ENCODE measurements around the gene NPIPA2.
"Not testable (repeated sequence)": the region's sequence is repeated elsewhere in the genome, so short reads cannot be mapped to it uniquely, and the experiment has no call there.

NPIPA2 gene

DNA sequence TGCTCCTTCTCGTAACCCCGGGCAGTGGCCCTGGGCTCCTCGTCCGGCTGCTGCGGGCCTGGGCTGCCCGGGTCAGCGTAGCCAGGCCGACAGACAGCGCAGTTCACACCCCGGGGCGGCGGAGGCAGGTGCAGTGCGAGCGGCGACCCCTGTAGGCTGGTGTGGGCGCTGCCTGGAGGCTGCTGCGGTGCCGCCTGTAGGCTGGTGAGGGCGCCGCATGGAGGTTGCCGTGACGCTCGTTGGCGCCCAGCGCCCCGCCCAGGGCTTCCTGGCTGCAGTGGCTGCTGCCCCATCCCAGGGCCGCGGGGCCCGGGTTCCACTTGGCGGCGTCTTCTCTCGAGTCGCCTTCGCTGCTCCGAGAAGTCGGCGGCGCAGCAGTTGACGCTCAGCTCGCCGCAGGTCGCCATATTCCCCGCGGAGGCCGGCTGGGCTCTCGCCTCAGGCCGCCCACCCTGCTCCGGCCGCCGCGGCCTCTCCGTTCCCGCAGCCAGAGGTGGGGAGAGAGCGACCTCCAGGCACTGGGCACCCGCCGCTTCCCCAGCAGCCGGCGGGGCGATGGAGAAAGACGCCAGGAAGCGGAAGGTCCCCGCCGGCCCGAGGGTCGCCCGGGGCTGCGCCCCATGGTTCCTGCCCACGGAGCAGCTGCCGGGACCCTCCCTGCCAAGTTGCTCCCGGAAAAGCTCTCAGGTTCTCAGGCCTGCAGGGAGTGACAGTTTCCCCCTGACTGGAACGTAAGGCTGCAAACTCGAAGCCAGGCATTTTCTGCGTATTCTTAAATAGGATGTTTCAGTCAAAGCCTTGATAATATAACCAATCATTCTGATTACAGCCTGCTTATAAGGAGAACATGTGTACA lies at the start of gene NPIPA2:
Gene NPIPA2 (plus strand): TSS at position 261 of the 856 bp plus-strand sequence. CDS start 5,533 bp downstream, outside the sequence.
- not testable (repeated sequence) for DNase-seq (ENCODE audit: low read depth)

DNA sequence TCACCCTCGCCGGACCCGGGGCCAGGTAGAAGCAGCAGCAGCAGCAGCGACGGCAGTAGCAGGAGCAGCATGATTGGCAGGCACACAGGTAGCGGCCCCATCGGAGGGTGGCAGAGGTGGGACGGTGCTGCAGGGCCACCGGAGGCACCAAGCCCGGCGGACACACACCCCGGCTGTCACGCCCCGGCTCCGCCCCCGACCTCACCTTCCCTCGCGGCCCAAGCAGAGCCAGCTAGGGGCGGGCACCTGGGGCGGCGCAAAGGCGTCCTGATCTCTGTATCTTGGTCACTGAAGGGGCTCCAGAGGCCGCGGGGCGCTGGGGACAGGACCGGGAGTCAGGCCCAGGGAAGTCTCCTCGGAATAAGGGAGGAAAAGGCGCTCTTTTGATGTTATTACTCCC lies 48.2 kb upstream of the NPIPA2 start, which contains the start of gene PLA2G10:
Gene PLA2G10 (minus strand): TSS at position 180 of the 400 bp plus-strand sequence. CDS start 79 bp downstream, at position 101.
- not testable (repeated sequence) for DNase-seq (ENCODE audit: low read depth)

DNA sequence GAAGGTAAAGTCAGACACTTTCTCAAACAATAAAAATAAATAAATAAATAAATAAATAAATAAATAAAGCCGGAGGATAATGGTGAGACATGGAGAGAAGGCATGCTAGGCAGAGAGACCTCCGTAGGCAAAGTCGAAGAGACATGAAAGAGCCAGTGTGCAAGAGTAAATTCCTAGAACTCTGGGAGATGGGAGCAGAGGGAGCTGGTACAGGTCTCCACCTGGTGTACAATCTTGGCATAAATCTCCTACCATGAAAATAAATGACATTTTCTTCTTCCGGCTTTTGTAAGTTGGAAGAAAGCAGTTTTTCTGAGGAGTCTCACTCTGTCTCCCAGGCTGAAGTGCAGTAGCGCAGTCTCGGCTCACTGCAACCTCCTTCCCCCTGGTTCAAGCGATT lies 40.5 kb upstream of the NPIPA2 start:
- DNase-seq (ENCODE audit: low read depth): not testable (repeated sequence)

DNA sequence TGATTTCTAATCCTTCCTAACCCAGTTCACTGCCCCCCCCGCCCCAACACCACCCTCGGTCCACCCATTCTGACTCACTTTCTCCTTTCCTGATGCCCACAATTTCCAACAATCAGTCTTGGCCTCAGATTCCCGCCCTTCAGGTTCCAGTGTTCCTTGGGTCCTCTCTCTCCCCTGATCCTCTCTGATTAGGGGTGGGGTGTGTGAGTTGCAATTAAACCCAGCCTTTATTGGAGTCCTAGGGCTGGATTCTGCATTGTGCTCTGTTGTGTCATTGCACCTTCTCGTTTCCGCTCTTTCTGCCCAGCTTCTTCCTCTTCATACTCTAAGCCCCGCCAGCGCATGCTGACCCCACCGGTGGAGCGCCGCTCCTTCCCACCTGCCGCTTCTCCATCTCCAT lies 39.7 kb upstream of the NPIPA2 start:
- not testable (repeated sequence) for DNase-seq (ENCODE audit: low read depth)

DNA sequence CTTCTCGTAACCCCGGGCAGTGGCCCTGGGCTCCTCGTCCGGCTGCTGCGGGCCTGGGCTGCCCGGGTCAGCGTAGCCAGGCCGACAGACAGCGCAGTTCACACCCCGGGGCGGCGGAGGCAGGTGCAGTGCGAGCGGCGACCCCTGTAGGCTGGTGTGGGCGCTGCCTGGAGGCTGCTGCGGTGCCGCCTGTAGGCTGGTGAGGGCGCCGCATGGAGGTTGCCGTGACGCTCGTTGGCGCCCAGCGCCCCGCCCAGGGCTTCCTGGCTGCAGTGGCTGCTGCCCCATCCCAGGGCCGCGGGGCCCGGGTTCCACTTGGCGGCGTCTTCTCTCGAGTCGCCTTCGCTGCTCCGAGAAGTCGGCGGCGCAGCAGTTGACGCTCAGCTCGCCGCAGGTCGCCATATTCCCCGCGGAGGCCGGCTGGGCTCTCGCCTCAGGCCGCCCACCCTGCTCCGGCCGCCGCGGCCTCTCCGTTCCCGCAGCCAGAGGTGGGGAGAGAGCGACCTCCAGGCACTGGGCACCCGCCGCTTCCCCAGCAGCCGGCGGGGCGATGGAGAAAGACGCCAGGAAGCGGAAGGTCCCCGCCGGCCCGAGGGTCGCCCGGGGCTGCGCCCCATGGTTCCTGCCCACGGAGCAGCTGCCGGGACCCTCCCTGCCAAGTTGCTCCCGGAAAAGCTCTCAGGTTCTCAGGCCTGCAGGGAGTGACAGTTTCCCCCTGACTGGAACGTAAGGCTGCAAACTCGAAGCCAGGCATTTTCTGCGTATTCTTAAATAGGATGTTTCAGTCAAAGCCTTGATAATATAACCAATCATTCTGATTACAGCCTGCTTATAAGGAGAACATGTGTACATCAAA lies 38.9 kb upstream of the NPIPA2 start, which contains the start of gene NPIPA3:
Gene NPIPA3 (plus strand): TSS at position 256 of the 856 bp plus-strand sequence. CDS start 5,533 bp downstream, outside the sequence.
- not testable (repeated sequence) for DNase-seq (ENCODE audit: low read depth)

DNA sequence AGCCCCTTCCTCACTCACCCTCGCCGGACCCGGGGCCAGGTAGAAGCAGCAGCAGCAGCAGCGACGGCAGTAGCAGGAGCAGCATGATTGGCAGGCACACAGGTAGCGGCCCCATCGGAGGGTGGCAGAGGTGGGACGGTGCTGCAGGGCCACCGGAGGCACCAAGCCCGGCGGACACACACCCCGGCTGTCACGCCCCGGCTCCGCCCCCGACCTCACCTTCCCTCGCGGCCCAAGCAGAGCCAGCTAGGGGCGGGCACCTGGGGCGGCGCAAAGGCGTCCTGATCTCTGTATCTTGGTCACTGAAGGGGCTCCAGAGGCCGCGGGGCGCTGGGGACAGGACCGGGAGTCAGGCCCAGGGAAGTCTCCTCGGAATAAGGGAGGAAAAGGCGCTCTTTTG lies 9.1 kb upstream of the NPIPA2 start:
- not testable (repeated sequence) for DNase-seq (ENCODE audit: low read depth)

DNA sequence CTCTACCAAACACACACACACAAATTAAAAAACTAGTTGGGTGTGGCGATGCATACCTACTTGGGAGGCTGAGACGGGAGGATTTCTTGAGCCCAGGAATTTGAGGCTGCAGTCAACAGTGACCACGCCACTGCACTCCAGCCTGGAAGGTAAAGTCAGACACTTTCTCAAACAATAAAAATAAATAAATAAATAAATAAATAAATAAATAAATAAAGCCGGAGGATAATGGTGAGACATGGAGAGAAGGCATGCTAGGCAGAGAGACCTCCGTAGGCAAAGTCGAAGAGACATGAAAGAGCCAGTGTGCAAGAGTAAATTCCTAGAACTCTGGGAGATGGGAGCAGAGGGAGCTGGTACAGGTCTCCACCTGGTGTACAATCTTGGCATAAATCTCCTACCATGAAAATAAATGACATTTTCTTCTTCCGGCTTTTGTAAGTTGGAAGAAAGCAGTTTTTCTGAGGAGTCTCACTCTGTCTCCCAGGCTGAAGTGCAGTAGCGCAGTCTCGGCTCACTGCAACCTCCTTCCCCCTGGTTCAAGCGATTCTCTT lies 1.4 kb upstream of the NPIPA2 start:
- not testable (repeated sequence) for DNase-seq (ENCODE audit: low read depth)

DNA sequence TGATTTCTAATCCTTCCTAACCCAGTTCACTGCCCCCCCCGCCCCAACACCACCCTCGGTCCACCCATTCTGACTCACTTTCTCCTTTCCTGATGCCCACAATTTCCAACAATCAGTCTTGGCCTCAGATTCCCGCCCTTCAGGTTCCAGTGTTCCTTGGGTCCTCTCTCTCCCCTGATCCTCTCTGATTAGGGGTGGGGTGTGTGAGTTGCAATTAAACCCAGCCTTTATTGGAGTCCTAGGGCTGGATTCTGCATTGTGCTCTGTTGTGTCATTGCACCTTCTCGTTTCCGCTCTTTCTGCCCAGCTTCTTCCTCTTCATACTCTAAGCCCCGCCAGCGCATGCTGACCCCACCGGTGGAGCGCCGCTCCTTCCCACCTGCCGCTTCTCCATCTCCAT lies 539 bp upstream of the NPIPA2 start:
- DNase-seq (ENCODE audit: low read depth): not testable (repeated sequence)

DNA sequence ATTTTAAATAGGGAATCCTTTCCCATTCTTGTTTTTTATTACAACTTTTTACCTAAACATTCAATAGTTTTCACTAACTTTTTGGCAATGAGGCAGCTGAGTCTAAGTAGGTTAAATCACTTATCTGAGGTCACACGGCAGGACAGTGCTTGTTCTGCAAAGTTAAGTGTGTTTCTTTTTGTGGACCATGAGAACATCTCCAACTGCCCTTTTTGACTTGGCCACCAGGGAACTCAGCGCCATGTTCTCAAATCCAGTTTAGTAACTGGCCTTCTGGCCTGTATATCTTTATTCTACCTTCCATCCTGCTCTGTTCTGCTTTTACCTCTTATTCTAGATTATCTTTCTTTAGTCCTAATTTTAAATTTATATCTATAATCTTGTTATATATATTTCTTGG lies 31.3 kb downstream of the NPIPA2 start:
- DNase-seq (ENCODE audit: low read depth): not testable (repeated sequence)

DNA sequence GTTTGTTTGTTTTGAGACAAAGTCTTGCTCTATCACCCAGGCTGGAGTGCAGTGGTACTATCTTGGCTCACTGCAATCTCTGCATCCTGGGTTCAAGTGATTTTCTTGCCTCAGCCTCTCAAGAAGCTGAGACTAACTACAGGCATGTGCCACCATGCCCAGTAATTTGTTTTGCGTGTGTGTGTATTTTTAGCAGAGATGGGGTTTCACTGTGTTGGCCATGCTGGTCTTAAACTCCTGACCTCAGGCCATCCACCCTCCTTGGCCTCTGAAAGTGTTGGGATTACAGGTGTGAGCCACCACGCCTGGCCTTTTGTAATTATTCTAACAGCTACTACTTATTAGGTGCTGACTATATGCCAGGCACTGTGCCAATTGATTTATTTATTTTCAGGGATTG lies 33.3 kb downstream of the NPIPA2 start:
- DNase-seq (ENCODE audit: low read depth): not testable (repeated sequence)

DNA sequence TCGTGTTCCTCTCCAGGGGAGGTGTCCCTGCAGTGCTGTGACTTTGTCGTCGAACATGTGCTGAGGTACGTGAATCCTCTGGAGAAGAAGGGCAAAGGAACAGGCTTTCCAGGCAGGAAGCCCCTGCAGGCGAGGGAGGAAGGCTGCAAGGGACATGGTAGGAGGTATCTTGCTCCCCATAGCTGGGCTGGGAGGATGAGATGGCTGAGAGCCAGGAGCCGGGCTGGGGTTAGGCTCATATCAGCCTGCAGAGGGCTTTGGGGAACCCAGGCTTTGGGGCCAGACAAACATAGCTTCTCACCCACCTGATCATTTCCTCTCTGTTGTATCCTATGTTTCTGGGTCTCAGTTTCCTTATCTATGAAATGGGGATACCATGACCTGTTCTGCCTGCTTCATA lies 34.4 kb downstream of the NPIPA2 start:
- DNase-seq (ENCODE audit: low read depth): not testable (repeated sequence)

DNA sequence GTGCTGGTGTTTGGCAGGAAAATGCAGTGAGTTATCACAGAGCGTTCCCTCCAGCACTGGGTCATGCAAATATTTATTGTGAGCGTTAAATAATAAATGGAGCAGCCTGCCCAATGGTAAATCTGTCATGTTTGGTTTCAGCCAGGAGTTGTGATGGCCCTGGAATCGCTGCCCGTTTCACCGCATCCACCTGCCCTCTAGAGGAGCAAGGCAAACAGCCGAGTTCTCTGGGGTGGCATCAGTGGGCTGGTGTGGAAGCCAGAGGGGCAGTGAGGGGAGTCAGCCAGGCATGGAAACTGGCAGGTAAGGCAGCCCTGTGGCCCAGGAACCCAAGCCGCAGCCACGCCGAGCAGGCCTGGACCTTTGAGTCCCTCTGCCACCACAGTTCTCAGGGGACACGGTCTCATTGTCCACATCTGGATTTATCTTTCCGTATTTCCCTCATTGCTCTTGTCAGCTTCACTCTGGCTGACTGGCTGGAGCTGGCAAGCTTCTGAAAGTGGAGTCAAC lies 37.1 kb downstream of the NPIPA2 start:
- not testable (repeated sequence) for DNase-seq (ENCODE audit: low read depth)

DNA sequence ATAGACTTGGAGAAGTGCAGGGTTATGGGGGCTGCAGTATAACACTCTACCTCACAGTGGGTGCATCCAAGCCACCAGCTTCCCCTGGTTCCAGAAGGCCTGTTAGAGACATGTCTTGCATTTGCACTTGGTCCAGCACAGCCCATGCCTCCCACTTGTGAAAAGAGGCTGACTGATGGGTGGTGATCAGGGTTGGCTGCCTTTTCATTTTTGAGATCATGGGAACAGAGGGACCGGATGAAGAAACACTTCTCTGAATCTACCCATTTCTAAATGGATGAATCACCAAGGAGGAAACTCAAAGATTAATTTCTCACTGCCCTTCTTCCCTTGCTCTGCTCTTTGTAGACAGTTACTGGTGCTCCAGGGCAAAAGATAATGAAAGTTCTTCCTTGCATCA lies 43.8 kb downstream of the NPIPA2 start:
- not testable (repeated sequence) for DNase-seq (ENCODE audit: low read depth)

GRCh38 chr16:14789577-14789976 lies 47.2 kb downstream of the NPIPA2 start:
- not testable (repeated sequence) for DNase-seq (ENCODE audit: low read depth)

- not testable (repeated sequence) for DNase-seq (ENCODE audit: low read depth)
These were observed 48.1 kb downstream of the NPIPA2 start for GRCh38 chr16:14790320-14790956.

- not testable (repeated sequence) for DNase-seq (ENCODE audit: low read depth)
These were observed 50.6 kb downstream of the NPIPA2 start for GRCh38 chr16:14792914-14793313.

DNA sequence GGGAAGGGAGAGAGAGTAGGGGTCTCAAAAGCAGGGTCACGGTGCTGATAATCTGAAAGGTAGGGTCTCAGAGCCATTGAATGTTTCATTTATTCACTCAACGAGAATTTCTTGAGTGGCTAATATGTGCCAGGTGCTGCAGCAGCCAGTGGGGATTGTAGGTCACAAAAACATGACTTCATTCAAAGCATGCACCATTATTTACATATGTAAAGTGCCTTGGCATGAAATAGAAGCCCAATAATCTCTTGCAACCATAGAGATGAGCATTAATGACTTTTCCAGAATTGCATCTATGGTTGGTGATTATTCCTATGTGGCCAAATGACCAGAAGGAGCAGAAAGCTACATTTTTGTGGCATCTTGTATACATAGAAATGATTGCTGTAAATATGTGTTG lies 55.2 kb downstream of the NPIPA2 start:
- DNase-seq (ENCODE audit: low read depth): not testable (repeated sequence)

DNA sequence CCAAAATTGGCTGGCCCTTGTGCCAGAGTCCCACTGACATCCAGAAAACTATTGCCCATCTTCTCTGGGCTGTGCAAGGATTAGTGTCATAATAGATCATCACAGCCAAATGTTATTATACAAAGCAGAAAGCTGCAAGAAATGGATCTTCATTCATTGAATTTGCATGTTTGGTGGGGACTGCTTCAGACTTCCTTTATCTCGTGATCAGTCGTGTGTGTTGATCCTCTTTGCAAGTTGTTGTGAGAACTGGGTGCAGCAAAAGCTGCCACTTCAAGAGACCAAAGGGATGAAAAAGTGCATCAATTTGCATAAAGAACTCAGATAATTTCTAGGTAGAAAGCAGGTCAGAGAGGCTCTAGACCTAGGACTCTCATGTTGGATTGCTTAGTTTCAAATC lies 61.2 kb downstream of the NPIPA2 start:
- not testable (repeated sequence) for DNase-seq (ENCODE audit: low read depth)

- not testable (repeated sequence) for DNase-seq (ENCODE audit: low read depth)
These were observed 64.9 kb downstream of the NPIPA2 start for GRCh38 chr16:14807184-14807678.

DNA sequence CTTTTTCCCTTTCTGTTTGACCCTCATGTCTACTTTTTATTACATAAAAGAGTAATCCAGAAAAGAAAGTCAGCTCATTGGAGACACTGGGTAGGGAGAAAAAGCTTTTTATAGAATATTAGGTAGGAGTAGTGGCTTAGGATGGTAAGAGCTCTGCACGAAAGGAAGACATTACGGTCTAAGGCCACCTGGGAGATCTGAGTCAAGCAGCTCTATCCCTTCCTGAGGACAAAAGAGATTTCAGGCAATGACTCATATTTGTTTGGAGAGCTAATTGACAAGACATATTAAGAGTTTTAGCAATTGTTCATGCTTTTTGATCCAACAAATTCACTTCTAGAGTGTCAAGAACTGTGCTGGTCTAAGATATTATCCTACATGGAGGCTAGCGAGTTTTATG lies 71.6 kb downstream of the NPIPA2 start:
- DNase-seq (ENCODE audit: low read depth): not testable (repeated sequence)

All from activated T-helper 1 cell treated with Interleukin-2 at 50 U/mL for 16 hours (primary cell).